ENCODE measurements around the gene BLM. TPM values are rescaled to one million over a fixed set of nuclear protein-coding genes. Genes with fewer than 3 reads are reported as not detected.
A peak's percentile ranks its signal among the peaks of the same experiment; 100 is the strongest.

The BLM gene
- total and polyA plus RNA-seq, 2 of the 13 experiments (the other 11 are each of a cell fraction or from before 2014, with no cell fraction given) = 5.1 to 11.8 TPM

DNA sequence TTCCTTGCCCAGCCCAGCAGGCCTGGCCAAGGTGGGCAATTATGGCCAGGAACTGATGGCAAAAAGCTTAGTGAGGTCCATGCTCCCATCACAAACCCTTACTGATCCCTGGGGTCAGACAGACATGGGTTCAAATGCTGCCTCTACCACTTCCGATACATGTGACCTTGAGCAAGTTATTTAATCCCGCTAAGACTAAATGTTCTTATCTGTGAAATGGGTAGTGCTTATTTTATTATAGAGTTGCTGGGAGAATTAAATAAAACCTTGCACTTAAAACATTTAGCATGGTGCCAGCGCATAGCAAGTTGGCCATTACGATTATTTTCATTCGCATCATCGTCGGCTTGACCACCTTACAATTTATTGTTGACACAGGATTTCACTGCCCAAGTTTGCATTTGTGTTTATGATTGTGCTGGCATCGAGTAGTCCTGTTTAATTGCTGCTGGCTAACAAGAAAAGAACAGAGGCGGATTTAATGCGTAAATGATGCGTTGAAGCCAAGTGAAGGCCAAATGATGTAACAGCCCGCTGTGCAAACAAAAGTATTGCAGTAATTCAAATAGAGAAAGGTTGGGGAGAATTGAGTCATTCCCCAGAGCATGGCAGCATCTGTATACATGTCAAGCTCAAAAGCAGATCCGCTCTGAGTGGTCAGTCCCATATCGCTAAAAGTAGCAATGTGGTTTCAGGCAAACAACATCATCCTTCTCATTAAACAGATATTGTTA lies 144.0 kb downstream of the BLM start:
- Histone ChIP-seq H3K4me1 (ENCODE audit: insufficient read depth, low read length) (peaks cover 82% of the 10 kb centered on the region), H3K9me3 (ENCODE audit: low read length) (no peaks in the 10 kb centered on the region), H3K27me3 (ENCODE audit: control insufficient read depth in 1 of 2, insufficient read depth in 2 of 2, low read length in 2 of 2) (peaks cover 0 to 19% of the 10 kb centered on the region in 2 experiments; a peak in 3 of 5 replicates), H3K4me2 (ENCODE audit: low read depth, low read length) (peak overlapping the region; percentile 69), H3K27ac (ENCODE audit: extremely low read length, insufficient read depth, low read length) (no peak overlapping the region), H2AFZ (ENCODE audit: low read length) (no peak overlapping the region), H3K9ac (ENCODE audit: insufficient read depth, low read depth, low read length) (peak overlapping the region; percentile 8; the same call in 1 of the 2 replicates), H3K4me3 (replicated peaks in 1 of 3; ENCODE audit: insufficient read depth in 1 of 3, low read depth in 2 of 3, low read length in 3 of 3) (peak overlapping the region in 1 of 3 experiments; percentile 14; a peak in 1 of 6 replicates), H3K79me2 (ENCODE audit: insufficient read depth, low read length) (no peaks in the 10 kb centered on the region), H4K20me1 (ENCODE audit: insufficient read depth, low read length) (0 out of 2 replicates have a peak, but pooled peaks cover 2% of the 10 kb centered on the region), H3K36me3 (replicated peaks in 1 of 2; ENCODE audit: control insufficient read depth in 1 of 2, insufficient read depth in 2 of 2, low read length in 2 of 2) (no peaks in the 10 kb centered on the region)
- in situ Hi-C loops (cut with HindIII; ENCODE audit: extremely low pct_ligation_motif_present, low pct_unique_long_range_greater_than_20kb) = no loop called here
- intact Hi-C loops (cut with micrococcal nuclease; ENCODE audit: unreplicated experiment) = loop anchor here (1.0 kb wide), 2 partner anchors 8 to 13 kb away; no protein-coding TSS in a partner anchor
- peak; percentile 69 for ATAC-seq
- WGBS (ENCODE audit: low lambda C conversion rate) = 4% methylated on average over 14 of the region's 14 CpGs
- POLR2A ChIA-PET = interaction anchor here (1.1 to 3.6 kb wide), 6 partner anchors 9 to 73 kb away, joined by 4 to 65 read pairs (median 21); partner anchors contain the start of genes FES, MAN2A2 and UNC45A
- CTCF ChIA-PET (ENCODE audit: low intra/inter-chr PET ratio, low total read pairs) = no interaction called here
- peak; percentile 94 for DNase-seq (ENCODE audit: low spot score)
- peak; percentile 98 for FAIRE-seq
- BruUV-seq (replicated peaks) = no TSS peak
- TF ChIP-seq SP140L (CRISPR knock-in tag; IDR thresholded peaks at IDR 0.05; ENCODE audit: borderline replicate concordance) (0 out of 2 replicates have a peak, but pooled peaks have one; percentile 41), ZSCAN9 (CRISPR knock-in tag; IDR thresholded peaks at IDR 0.05; ENCODE audit: borderline replicate concordance) (peak; percentile 72; the same call in 1 of the 2 replicates), PHB2 (IDR thresholded peaks at IDR 0.05; ENCODE audit: partially characterized antibody) (no peak), ZNF652 (CRISPR knock-in tag; IDR thresholded peaks at IDR 0.05; ENCODE audit: borderline replicate concordance, low read depth) (peak; percentile 32; the same call in 1 of the 2 replicates), ZMYM4 (CRISPR knock-in tag; IDR thresholded peaks at IDR 0.05) (0 out of 2 replicates have a peak, but pooled peaks have one; percentile 15), JUND (CRISPR knock-in tag; IDR thresholded peaks at IDR 0.05) (peak; percentile 73), PAWR (CRISPR knock-in tag; IDR thresholded peaks at IDR 0.05; ENCODE audit: borderline replicate concordance) (no peak), SATB2 (CRISPR knock-in tag; IDR thresholded peaks at IDR 0.05) (0 out of 2 replicates have a peak, but pooled peaks have one; percentile 5), ATAD3A (CRISPR knock-in tag; IDR thresholded peaks at IDR 0.05) (no peak), ZNF703 (CRISPR knock-in tag; IDR thresholded peaks at IDR 0.05; ENCODE audit: borderline replicate concordance) (no peak), JUNB (CRISPR knock-in tag; IDR thresholded peaks at IDR 0.05; ENCODE audit: borderline replicate concordance) (peak; percentile 87; the same call in 1 of the 2 replicates), NR2F6 (IDR thresholded peaks at IDR 0.05) (peak; percentile 76), NR2F6 (CRISPR knock-in tag; IDR thresholded peaks at IDR 0.05) (peak; percentile 84), PHF21A (CRISPR knock-in tag; IDR thresholded peaks at IDR 0.05) (peak; percentile 67; the same call in 1 of the 2 replicates), ZNF574 (CRISPR knock-in tag; IDR thresholded peaks at IDR 0.05) (no peak), RFXANK (CRISPR knock-in tag; IDR thresholded peaks at IDR 0.05) (no peak), ZSCAN21 (CRISPR knock-in tag; IDR thresholded peaks at IDR 0.05; ENCODE audit: borderline replicate concordance) (no peak), ATRX (CRISPR knock-in tag; IDR thresholded peaks at IDR 0.05; ENCODE audit: borderline replicate concordance) (no peak)
- TF ChIP-seq, protein P1, sequence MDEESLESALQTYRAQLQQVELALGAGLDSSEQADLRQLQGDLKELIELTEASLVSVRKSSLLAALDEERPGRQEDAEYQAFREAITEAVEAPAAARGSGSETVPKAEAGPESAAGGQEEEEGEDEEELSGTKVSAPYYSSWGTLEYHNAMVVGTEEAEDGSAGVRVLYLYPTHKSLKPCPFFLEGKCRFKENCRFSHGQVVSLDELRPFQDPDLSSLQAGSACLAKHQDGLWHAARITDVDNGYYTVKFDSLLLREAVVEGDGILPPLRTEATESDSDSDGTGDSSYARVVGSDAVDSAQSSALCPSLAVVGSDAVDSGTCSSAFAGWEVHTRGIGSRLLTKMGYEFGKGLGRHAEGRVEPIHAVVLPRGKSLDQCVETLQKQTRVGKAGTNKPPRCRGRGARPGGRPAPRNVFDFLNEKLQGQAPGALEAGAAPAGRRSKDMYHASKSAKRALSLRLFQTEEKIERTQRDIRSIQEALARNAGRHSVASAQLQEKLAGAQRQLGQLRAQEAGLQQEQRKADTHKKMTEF (CRISPR knock-in tag; IDR thresholded peaks at IDR 0.05) = peak; percentile 83
- TF ChIP-seq, protein P2, sequence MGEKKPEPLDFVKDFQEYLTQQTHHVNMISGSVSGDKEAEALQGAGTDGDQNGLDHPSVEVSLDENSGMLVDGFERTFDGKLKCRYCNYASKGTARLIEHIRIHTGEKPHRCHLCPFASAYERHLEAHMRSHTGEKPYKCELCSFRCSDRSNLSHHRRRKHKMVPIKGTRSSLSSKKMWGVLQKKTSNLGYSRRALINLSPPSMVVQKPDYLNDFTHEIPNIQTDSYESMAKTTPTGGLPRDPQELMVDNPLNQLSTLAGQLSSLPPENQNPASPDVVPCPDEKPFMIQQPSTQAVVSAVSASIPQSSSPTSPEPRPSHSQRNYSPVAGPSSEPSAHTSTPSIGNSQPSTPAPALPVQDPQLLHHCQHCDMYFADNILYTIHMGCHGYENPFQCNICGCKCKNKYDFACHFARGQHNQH (CRISPR knock-in tag; IDR thresholded peaks at IDR 0.05) = peak; percentile 54; the same call in 1 of the 2 replicates

All from HepG2 (cell line).